ENCODE measurements around the gene PAPSS2.

Gene PAPSS2

GRCh38 chr10:87671139-87671815, 11.6 kb downstream of the PAPSS2 start:
- peak; percentile 41 for DNase-seq

GRCh38 chr10:87672551-87672950, 12.9 kb downstream of the PAPSS2 start:
- no peak for DNase-seq

- peak; percentile 57 for DNase-seq
Observed at GRCh38 chr10:87674943-87675342, 15.3 kb downstream of the PAPSS2 start.

- DNase-seq: peak; percentile 91
Observed at GRCh38 chr10:87675396-87676376, 16.0 kb downstream of the PAPSS2 start.

GRCh38 chr10:87677595-87677994, 17.9 kb downstream of the PAPSS2 start:
- DNase-seq: no peak

- DNase-seq: no peak
Observed at GRCh38 chr10:87678302-87678701, 18.6 kb downstream of the PAPSS2 start.

GRCh38 chr10:87683356-87683755, 23.7 kb downstream of the PAPSS2 start:
- no peak for DNase-seq

GRCh38 chr10:87684001-87684638, 24.4 kb downstream of the PAPSS2 start:
- DNase-seq: no peak

- no peak for DNase-seq
Observed at GRCh38 chr10:87685832-87686574, 26.3 kb downstream of the PAPSS2 start.

- no peak for DNase-seq
Observed at GRCh38 chr10:87691506-87692070, 31.9 kb downstream of the PAPSS2 start.

- no peak for DNase-seq
Observed at GRCh38 chr10:87692956-87693484, 33.3 kb downstream of the PAPSS2 start.

- DNase-seq: no peak
Observed at GRCh38 chr10:87694011-87694794, 34.5 kb downstream of the PAPSS2 start.

GRCh38 chr10:87695074-87695473, 35.4 kb downstream of the PAPSS2 start:
- DNase-seq: no peak

GRCh38 chr10:87696922-87697745, 37.5 kb downstream of the PAPSS2 start:
- DNase-seq: no peak

GRCh38 chr10:87700031-87700796, 40.5 kb downstream of the PAPSS2 start:
- peak; percentile 75 for DNase-seq

- DNase-seq: no peak
Observed at GRCh38 chr10:87702260-87702972, 42.7 kb downstream of the PAPSS2 start.

- DNase-seq: no peak
Observed at GRCh38 chr10:87702973-87703294, 43.3 kb downstream of the PAPSS2 start.

GRCh38 chr10:87703771-87704170, 44.1 kb downstream of the PAPSS2 start:
- DNase-seq: no peak

- peak; percentile 75 for DNase-seq
Observed at GRCh38 chr10:87705339-87705738, 45.7 kb downstream of the PAPSS2 start.

All from fibroblast of skin of abdomen (primary cell).